Prostate gland (tissue), 2 donors: Measurements from ENCODE around the gene CSMD2. TPM values are rescaled to one million over a fixed set of nuclear protein-coding genes. Genes with fewer than 3 reads are reported as not detected.

Experiments used
- DNase-seq: peaks from one replicate; pipeline ENCODE4 v3.0.0-alpha.2; 2019; ENCODE audit warnings: low spot score
- H3K27ac ChIP-seq, 2 donors: fragments of 200-600 bp; sonication (generic); 2 replicates each; pipeline ENCODE4 v1.5.1; 2017 to 2019
- H3K27me3 ChIP-seq: fragments of 200-600 bp; sonication (generic); replicated peaks from 2 replicates; pipeline ENCODE4 v1.5.1; 2019; ENCODE audit not compliant: insufficient read depth
- H3K36me3 ChIP-seq, 2 donors: fragments of 200-600 bp; sonication (generic); 1 replicate in 1 of 2; 2 replicates in 1 of 2; pipeline versions ENCODE4 v1.5.1 to v1.8.1; 2017 to 2019
- H3K4me1 ChIP-seq: fragments of 200-600 bp; sonication (generic); replicated peaks from 2 replicates; pipeline ENCODE4 v1.5.1; 2019
- H3K4me3 ChIP-seq, 2 donors: fragments of 200-600 bp; sonication (generic); 2 replicates each; pipeline ENCODE4 v1.5.1; 2017 to 2019
- H3K9me3 ChIP-seq: fragments of 200-600 bp; sonication (generic); 2 replicates; pipeline ENCODE4 v1.5.1; 2017
- POLR2A ChIP-seq: fragments of 450-650 bp; IDR thresholded peaks from one replicate; pipeline ENCODE4 v1.6.1; 2016; ENCODE audit warnings: antibody characterized with exemption, mild to moderate bottlenecking
- POLR2AphosphoS5 ChIP-seq: sonication (generic); formaldehyde crosslinking; IDR thresholded peaks from one replicate; pipeline ENCODE4 v1.6.1; 2017; ENCODE audit warnings: antibody characterized with exemption
- WGBS: methylation state at CpG from one replicate; pipeline ENCODE4 v1.1.5; 2018; 5-methylcytosine and 5-hydroxymethylcytosine counted together
- intact Hi-C: fragments of 100-400 bp; cut with DNase I; formaldehyde crosslinking; loops from one replicate; pipeline ENCODE4 v1.14.2; 2022
- total RNA-seq, 2 donors: library from RNA; depleted of rRNA; stranded (reverse); fragments of >200 nt; gene quantifications; one replicate each; pipeline ENCODE4 v1.1.0, GENCODE V29; 2016
- TF ChIP-seq, protein P1 (sequence below), 4 experiments: fragments of 200-600 bp in 2 of 4; fragments of 450-650 bp in 2 of 4; sonication (generic) in 2 of 4; IDR thresholded peaks; 1 replicate in 3 of 4; 2 replicates in 1 of 4; pipeline ENCODE4 v1.5.1; 2016 to 2019; ENCODE audit warnings: antibody characterized with exemption in 4 of 4, mild to moderate bottlenecking in 2 of 4, moderate library complexity in 2 of 4

CSMD2 gene
- total RNA-seq, 2 donors from 2014 or later = 0.14 to 5.5 TPM

DNA sequence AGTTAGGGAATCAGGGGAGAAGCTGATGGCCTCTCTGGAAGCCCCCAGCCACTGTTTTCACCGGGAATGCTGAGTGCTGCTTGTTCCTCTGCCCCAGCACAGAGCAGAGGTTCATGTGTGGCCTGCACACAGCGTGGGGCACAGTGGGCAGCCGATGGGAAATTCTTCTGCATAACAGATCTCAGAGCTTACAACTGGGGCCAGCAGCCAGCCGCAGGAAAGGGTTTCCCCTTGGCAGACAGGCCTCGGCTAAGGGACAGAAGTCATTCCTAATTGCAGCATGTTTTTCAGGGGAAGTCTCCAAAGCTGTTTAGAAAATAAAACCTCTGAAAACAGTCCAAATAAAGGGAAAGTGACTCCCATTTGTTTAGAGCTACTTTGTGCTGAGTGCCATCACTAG is 278.5 kb downstream of the CSMD2 start:
- WGBS = 27% methylated on average over 5 of the region's 5 CpGs
- TF ChIP-seq, protein P1, sequence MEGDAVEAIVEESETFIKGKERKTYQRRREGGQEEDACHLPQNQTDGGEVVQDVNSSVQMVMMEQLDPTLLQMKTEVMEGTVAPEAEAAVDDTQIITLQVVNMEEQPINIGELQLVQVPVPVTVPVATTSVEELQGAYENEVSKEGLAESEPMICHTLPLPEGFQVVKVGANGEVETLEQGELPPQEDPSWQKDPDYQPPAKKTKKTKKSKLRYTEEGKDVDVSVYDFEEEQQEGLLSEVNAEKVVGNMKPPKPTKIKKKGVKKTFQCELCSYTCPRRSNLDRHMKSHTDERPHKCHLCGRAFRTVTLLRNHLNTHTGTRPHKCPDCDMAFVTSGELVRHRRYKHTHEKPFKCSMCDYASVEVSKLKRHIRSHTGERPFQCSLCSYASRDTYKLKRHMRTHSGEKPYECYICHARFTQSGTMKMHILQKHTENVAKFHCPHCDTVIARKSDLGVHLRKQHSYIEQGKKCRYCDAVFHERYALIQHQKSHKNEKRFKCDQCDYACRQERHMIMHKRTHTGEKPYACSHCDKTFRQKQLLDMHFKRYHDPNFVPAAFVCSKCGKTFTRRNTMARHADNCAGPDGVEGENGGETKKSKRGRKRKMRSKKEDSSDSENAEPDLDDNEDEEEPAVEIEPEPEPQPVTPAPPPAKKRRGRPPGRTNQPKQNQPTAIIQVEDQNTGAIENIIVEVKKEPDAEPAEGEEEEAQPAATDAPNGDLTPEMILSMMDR (IDR thresholded peaks at IDR 0.05) = no peak
- TF ChIP-seq POLR2AphosphoS5 (no peak), POLR2A (no peak)

DNA sequence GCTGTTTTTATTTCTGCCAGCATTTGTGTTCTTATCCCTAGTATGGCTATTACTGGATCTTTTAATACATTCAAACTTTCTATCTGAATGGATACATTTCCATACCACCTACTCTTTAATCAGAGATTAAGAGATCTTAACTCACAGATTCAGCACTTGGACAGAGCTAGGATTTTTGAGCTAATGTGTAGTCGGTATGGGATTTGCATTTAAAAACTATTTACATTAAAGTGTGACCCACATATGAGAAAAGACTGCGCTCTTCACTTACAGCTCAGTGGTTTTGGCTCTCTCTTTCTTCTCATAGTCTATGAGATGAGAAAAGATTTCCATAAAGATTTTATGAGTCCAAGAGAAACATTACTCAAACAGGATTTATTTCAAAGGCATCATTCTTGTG is 284.7 kb downstream of the CSMD2 start:
- TF ChIP-seq, protein P1 (IDR thresholded peaks at IDR 0.05) = no peak
- TF ChIP-seq POLR2A = no peak
- no peak for TF ChIP-seq POLR2AphosphoS5
- Histone ChIP-seq H3K9me3 (no peaks in the 10 kb centered on the region), H3K4me3 (no peak overlapping the region), H3K36me3 (no peaks in the 10 kb centered on the region), H3K4me1 (no peaks in the 10 kb centered on the region), H3K27me3 (no peaks in the 10 kb centered on the region), H3K27ac (no peak overlapping the region)
- intact Hi-C loops = no loop called here
- no peak for DNase-seq
- whole genome bisulfite sequencing = 22% methylated on average over 2 of the region's 2 CpGs

More for the DNA sequence above, 278.5 kb downstream of the CSMD2 start:
- no peaks in the 10 kb centered on the region for H3K4me1 ChIP-seq
- H3K4me3 ChIP-seq = no peak overlapping the region
- no peaks in the 10 kb centered on the region for H3K27me3 ChIP-seq
- DNase-seq = no peak
- H3K9me3 ChIP-seq = no peaks in the 10 kb centered on the region
- H3K36me3 ChIP-seq = no peaks in the 10 kb centered on the region
- intact Hi-C loops = no loop called here
- no peak overlapping the region for H3K27ac ChIP-seq

DNA sequence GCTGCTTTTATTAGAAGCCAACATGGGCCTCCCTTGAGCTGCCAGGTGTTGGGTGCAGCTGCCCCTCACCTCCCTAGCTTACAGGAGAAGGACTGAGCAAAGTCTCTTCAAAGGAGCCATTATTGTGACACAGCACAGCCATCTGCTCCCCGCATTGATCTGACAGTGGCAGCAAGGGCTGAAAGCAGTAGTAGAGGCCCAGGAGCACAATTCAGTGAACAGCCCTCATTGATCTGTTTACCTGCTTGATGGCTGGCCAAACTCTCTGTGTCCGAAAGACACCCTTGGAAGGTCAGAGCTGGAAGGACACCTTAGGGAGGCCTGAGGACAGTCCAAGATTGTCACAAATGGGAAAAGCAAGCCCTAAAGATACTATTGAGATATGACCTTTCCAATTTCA is 286.6 kb downstream of the CSMD2 start:
- H3K4me1 ChIP-seq = no peaks in the 10 kb centered on the region
- intact Hi-C loops = no loop called here
- WGBS = 74% methylated on average over 2 of the region's 2 CpGs

DNA sequence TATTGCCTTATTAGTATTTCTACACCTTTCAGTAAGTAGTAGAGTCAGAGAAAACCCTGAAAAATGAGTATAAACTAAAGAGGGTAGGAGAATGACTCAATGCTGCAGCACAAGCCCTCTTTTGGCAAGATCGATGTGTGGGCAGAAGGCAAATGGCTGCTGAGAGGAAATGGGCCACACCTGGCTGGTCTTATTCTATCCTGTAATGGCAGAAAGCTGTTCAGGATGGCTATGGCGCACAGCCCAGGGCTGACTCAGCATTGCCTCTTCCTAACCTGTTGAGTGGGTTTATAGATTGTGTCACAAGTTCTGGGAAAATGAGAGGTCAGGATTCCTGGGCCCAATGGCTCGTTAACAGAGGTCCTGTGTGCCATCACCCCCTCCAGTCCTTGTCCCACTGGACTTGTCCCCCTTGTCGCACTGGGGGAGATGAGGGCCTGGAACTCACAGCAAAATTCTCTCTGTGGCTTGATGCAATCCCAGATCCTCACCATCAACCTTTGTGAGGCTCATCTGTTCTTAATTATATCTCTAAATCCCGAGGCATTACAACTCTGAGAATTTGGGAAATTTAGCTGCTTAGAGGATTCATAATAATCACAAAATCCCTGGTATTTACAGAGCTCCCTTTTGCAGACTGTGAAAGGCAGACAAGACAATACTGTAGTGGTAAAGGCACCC is 287.9 kb downstream of the CSMD2 start:
- no peaks in the 10 kb centered on the region for H3K27me3 ChIP-seq
- intact Hi-C loops = no loop called here

More for the DNA sequence above, 286.6 kb downstream of the CSMD2 start:
- TF ChIP-seq POLR2A = no peak
- TF ChIP-seq, protein P1 (IDR thresholded peaks at IDR 0.05) = no peak
- TF ChIP-seq POLR2AphosphoS5 = no peak
- no peak for DNase-seq
- no peaks in the 10 kb centered on the region for H3K9me3 ChIP-seq
- H3K27me3 ChIP-seq = no peaks in the 10 kb centered on the region
- no peak overlapping the region for H3K4me3 ChIP-seq
- no peaks in the 10 kb centered on the region for H3K36me3 ChIP-seq
- H3K27ac ChIP-seq = no peak overlapping the region

More for the DNA sequence above, 287.9 kb downstream of the CSMD2 start:
- Histone ChIP-seq H3K27ac (no peak overlapping the region), H3K4me3 (no peak overlapping the region), H3K9me3 (no peaks in the 10 kb centered on the region), H3K36me3 (no peaks in the 10 kb centered on the region), H3K4me1 (no peaks in the 10 kb centered on the region)
- DNase-seq = no peak
- 74% methylated on average over 5 of the region's 5 CpGs for WGBS
- TF ChIP-seq, protein P1 (IDR thresholded peaks at IDR 0.05) = no peak
- TF ChIP-seq POLR2AphosphoS5 (no peak), POLR2A (no peak)
